ENCODE results near the gene BMPR1A. TPM values are rescaled to one million over a fixed set of nuclear protein-coding genes. Genes with fewer than 3 reads are reported as not detected.

The BMPR1A gene
- total and polyA plus RNA-seq, 9 of the 15 experiments (the other 6 are each of a cell fraction or from before 2014, with no cell fraction given) = 1.6 to 17.5 (median 9.1) TPM

- no peak for TF ChIP-seq ZC3H8 (IDR thresholded peaks at IDR 0.05)
- TF ChIP-seq BCL6 (CRISPR knock-in tag; IDR thresholded peaks at IDR 0.05) = no peak
- no peak for TF ChIP-seq ARHGAP35 (IDR thresholded peaks at IDR 0.05; ENCODE audit: partially characterized antibody)
- no peak for TF ChIP-seq RAD51 (IDR thresholded peaks at IDR 0.05; ENCODE audit: borderline replicate concordance, low read depth)
- no peak for TF ChIP-seq MTF1 (CRISPR knock-in tag; IDR thresholded peaks at IDR 0.05; ENCODE audit: borderline replicate concordance)
- TF ChIP-seq CBFA2T3 (IDR thresholded peaks at IDR 0.05) = peak; percentile 79
- no peak for TF ChIP-seq ZBTB1 (CRISPR knock-in tag; IDR thresholded peaks at IDR 0.05; ENCODE audit: borderline replicate concordance, low read depth)
- no peak for TF ChIP-seq ZBTB49 (CRISPR knock-in tag; IDR thresholded peaks at IDR 0.05; ENCODE audit: borderline replicate concordance)
- TF ChIP-seq NFIX (CRISPR knock-in tag; IDR thresholded peaks at IDR 0.05; ENCODE audit: low read depth) = no peak
- no peak for TF ChIP-seq THRA (IDR thresholded peaks at IDR 0.05)
- no peak for TF ChIP-seq BRD9 (IDR thresholded peaks at IDR 0.05; ENCODE audit: low read depth, partially characterized antibody)
- TF ChIP-seq MEF2A (IDR thresholded peaks at IDR 0.05; ENCODE audit: control insufficient read depth, low read depth, low read length) = peak; percentile 91
- TF ChIP-seq JUND (IDR thresholded peaks at IDR 0.05; ENCODE audit: borderline replicate concordance, low read depth, low read length) = peak; percentile 76
- TF ChIP-seq JUND (tag; IDR thresholded peaks at IDR 0.05; ENCODE audit: borderline replicate concordance, low read depth, low read length) = peak; percentile 73; the same call in 1 of the 3 replicates
- no peak for TF ChIP-seq ZBTB12 (CRISPR knock-in tag; IDR thresholded peaks at IDR 0.05)
- TF ChIP-seq CCAR2 (IDR thresholded peaks at IDR 0.05; ENCODE audit: low read depth, low read length) = no peak
- no peak for TF ChIP-seq GATAD2A (IDR thresholded peaks at IDR 0.05)
- TF ChIP-seq ZNF592 (IDR thresholded peaks at IDR 0.05) = 0 out of 2 replicates have a peak, but pooled peaks have one; percentile 22
- no peak for TF ChIP-seq ZNF174 (CRISPR knock-in tag; IDR thresholded peaks at IDR 0.05)
- no peak for TF ChIP-seq EWSR1 (IDR thresholded peaks at IDR 0.05; ENCODE audit: borderline replicate concordance, low read depth, partially characterized antibody)
These were observed 132.4 kb downstream of the BMPR1A start (continued) for GRCh38 chr10:86888585-86889381.

Data from K562 (cell line).